ENCODE measurements around the gene SDR42E1.

GRCh38 chr16:81964808-81965207 lies 46.5 kb downstream of the SDR42E1 start:
- TF ChIP-seq CTCF (IDR thresholded peaks at IDR 0.05) (no peak), POLR2A (IDR thresholded peaks at IDR 0.05) (no peak)

Data from testis (tissue), 2 donors.